Epithelial cell of alveolus of lung (primary cell): ENCODE measurements around the gene DPCD. TPM values are rescaled to one million over a fixed set of nuclear protein-coding genes. Genes with fewer than 3 reads are reported as not detected.

Experiments
- total RNA-seq: library from RNA; depleted of rRNA; stranded (reverse); fragments of >200 nt; gene quantifications from 2 replicates; pipeline ENCODE4 v1.2.1, GENCODE V29; 2015

Gene DPCD
- 36.3 and 40.8 TPM in 2 replicates for total RNA-seq

DNA sequence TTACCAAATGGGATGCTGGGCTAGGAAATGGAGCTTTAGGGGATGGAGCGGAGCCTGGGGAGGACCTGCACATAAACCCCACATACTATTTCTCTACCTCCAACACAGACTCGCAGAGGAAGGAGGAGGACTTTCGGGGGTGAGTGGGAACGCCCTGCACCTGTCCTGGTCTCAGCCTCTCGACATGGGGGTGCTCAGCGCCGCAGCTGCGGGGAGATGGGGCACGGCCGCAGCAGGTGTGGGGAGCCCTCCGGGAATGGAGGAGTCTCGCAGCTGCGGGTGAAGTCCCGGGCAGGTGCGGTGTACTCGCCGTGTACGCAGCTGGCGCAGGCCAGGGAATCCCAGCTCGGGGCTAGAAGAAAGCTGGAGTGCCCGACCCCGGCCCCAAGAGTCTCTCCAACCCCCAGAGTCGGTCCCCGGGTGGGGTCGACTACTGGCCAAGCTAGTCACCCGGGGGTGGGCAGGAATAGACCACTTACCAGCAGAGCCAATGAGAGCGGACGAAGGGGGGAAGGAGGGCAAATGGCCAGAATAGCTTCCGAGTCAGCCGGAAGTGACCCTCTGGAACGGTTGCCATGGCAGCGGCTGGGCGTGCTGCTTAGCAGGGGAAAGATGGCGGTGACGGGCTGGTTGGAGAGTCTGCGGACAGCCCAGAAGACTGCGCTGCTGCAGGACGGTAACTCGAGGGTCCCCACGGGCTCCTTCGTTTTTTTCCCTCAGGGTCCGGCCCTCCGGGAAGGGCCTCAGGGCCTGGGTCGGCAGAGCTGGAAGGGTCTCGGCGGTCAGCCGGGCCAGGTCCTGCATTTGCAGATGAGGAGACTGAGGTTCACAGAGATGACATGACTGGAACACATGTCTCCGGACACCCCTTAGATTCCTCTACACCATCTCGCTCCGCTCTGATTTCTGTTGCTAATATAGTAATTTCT lies at the start of gene DPCD, which contains the start of gene POLL:
Gene DPCD (plus strand): TSS at position 597 of the 929 bp plus-strand sequence. CDS start 16 bp downstream, at position 613.
Gene POLL (minus strand): TSS at position 533 of the 929 bp plus-strand sequence. CDS start 897 bp downstream, outside the sequence.

Other genes with a start within 250 kb of the DPCD start
- gene BTRC, start 234.2 kb upstream of the DPCD start, total RNA-seq, result 7.9 and 11.9 TPM in 2 replicates
- 16.0 and 31.5 TPM in 2 replicates for gene POLL, start 64 bp upstream of the DPCD start, total RNA-seq
- gene FBXW4, start 106.8 kb downstream of the DPCD start, total RNA-seq, result 13.6 and 20.3 TPM in 2 replicates
- gene FGF8, start 187.8 kb downstream of the DPCD start, total RNA-seq, result not detected in 2 replicates
- 51.5 and 124 TPM in 2 replicates for gene NPM3, start 195.1 kb downstream of the DPCD start, total RNA-seq
- 48.2 and 91.0 TPM in 2 replicates for gene OGA, start 230.1 kb downstream of the DPCD start, total RNA-seq